Osteoblast (primary cell): ENCODE results near the gene ASPSCR1. TPM values are rescaled to one million over a fixed set of nuclear protein-coding genes. Genes with fewer than 3 reads are reported as not detected.

Experiments used
- DNase-seq: peaks from one replicate; pipeline ENCODE4 v3.0.0; 2011; ENCODE audit warnings: low spot score, mixed read lengths; ENCODE audit not compliant: insufficient read length; ENCODE audit errors: missing footprints
- H2AFZ ChIP-seq: 2 replicates; pipeline ENCODE4 v1.6.0; 2011; ENCODE audit warnings: mild to moderate bottlenecking, low read length
- H3K27ac ChIP-seq: 2 replicates; pipeline ENCODE4 v1.5.1; 2011; ENCODE audit warnings: mild to moderate bottlenecking, low read depth, low read length, moderate library complexity
- H3K27me3 ChIP-seq: 2 replicates; pipeline ENCODE4 v1.6.0; 2012; ENCODE audit warnings: mild to moderate bottlenecking, control low read depth, inconsistent platforms, low read length, moderate library complexity; ENCODE audit not compliant: insufficient read depth
- H3K36me3 ChIP-seq: 2 replicates; pipeline ENCODE4 v1.5.1; 2011; ENCODE audit warnings: mild to moderate bottlenecking, low read length, control low read depth, moderate library complexity; ENCODE audit not compliant: insufficient read depth
- H3K4me1 ChIP-seq: 2 replicates; pipeline ENCODE4 v1.5.1; 2011; ENCODE audit warnings: mild to moderate bottlenecking, low read length, control low read depth, moderate library complexity; ENCODE audit not compliant: insufficient read depth
- H3K4me2 ChIP-seq: 2 replicates; pipeline ENCODE4 v1.6.0; 2011; ENCODE audit warnings: mild to moderate bottlenecking, low read length; ENCODE audit not compliant: insufficient read depth
- H3K4me3 ChIP-seq: fragments of 200-600 bp; sonication (generic); 3 replicates; pipeline ENCODE4 v1.5.1; 2012; ENCODE audit warnings: mild to moderate bottlenecking, low read length, inconsistent platforms; ENCODE audit not compliant: insufficient read depth
- H3K79me2 ChIP-seq: 2 replicates; pipeline ENCODE4 v1.6.0; 2012; ENCODE audit warnings: mild to moderate bottlenecking, low read length, control low read depth, inconsistent platforms; ENCODE audit not compliant: insufficient read depth
- H3K9me3 ChIP-seq: 2 replicates; pipeline ENCODE4 v1.5.1; 2011; ENCODE audit warnings: low read depth, low read length, control low read depth
- H4K20me1 ChIP-seq: 2 replicates; pipeline ENCODE4 v1.6.0; 2012; ENCODE audit warnings: mild to moderate bottlenecking, low read length, control low read depth; ENCODE audit not compliant: insufficient read depth
- CTCF ChIP-seq: IDR thresholded peaks from 2 replicates; pipeline ENCODE4 v1.5.1; 2011; ENCODE audit warnings: mild to moderate bottlenecking, low read depth, low read length, moderate library complexity; ENCODE audit errors: extremely low read depth
- total RNA-seq: library from RNA; depleted of rRNA; stranded (reverse); fragments of >200 nt; gene quantifications from 2 replicates; pipeline ENCODE4 v1.2.3, GENCODE V29; 2012

ASPSCR1 gene
- total RNA-seq, 1 donor = 35.8 TPM

- H3K4me2 ChIP-seq = no peak overlapping the region
- H3K4me3 ChIP-seq = no peak overlapping the region
- no peak overlapping the region for H2AFZ ChIP-seq
- H3K79me2 ChIP-seq = no peaks in the 10 kb centered on the region
- peaks cover 2% of the 10 kb centered on the region for H4K20me1 ChIP-seq
- H3K27me3 ChIP-seq = no peaks in the 10 kb centered on the region
- H3K9me3 ChIP-seq = no peaks in the 10 kb centered on the region
- TF ChIP-seq CTCF = no peak
- H3K27ac ChIP-seq = no peak overlapping the region
- H3K36me3 ChIP-seq = no peaks in the 10 kb centered on the region
- peaks cover 7% of the 10 kb centered on the region for H3K4me1 ChIP-seq
- DNase-seq = no peak
Observed at GRCh38 chr17:82012640-82013295, 35.3 kb downstream of the ASPSCR1 start.

- Histone ChIP-seq H3K36me3 (no peaks in the 10 kb centered on the region), H3K4me1 (peaks cover under 1% of the 10 kb centered on the region), H3K27me3 (no peaks in the 10 kb centered on the region), H3K27ac (no peak overlapping the region), H2AFZ (no peak overlapping the region), H3K4me3 (no peak overlapping the region), H4K20me1 (peaks cover 2% of the 10 kb centered on the region), H3K9me3 (no peaks in the 10 kb centered on the region), H3K4me2 (no peak overlapping the region), H3K79me2 (no peaks in the 10 kb centered on the region)
- DNase-seq = peak; percentile 87
- TF ChIP-seq CTCF = no peak
Observed at GRCh38 chr17:82013341-82013740, 35.9 kb downstream of the ASPSCR1 start.

GRCh38 chr17:82013772-82014321 lies 36.4 kb downstream of the ASPSCR1 start:
- Histone ChIP-seq H4K20me1 (peaks cover 5% of the 10 kb centered on the region), H3K4me1 (no peaks in the 10 kb centered on the region), H2AFZ (no peak overlapping the region), H3K36me3 (no peaks in the 10 kb centered on the region), H3K9me3 (no peaks in the 10 kb centered on the region), H3K79me2 (no peaks in the 10 kb centered on the region), H3K4me2 (no peak overlapping the region), H3K27ac (no peak overlapping the region), H3K27me3 (no peaks in the 10 kb centered on the region), H3K4me3 (no peak overlapping the region)
- peak; percentile 91 for DNase-seq
- TF ChIP-seq CTCF = no peak

- H3K9me3 ChIP-seq = no peaks in the 10 kb centered on the region
- no peak for TF ChIP-seq CTCF
- no peaks in the 10 kb centered on the region for H3K79me2 ChIP-seq
- H3K4me3 ChIP-seq = no peak overlapping the region
- no peak overlapping the region for H3K27ac ChIP-seq
- no peaks in the 10 kb centered on the region for H3K27me3 ChIP-seq
- H3K4me2 ChIP-seq = no peak overlapping the region
- H3K4me1 ChIP-seq = no peaks in the 10 kb centered on the region
- DNase-seq = peak; percentile 86
- no peak overlapping the region for H2AFZ ChIP-seq
- H3K36me3 ChIP-seq = no peaks in the 10 kb centered on the region
- H4K20me1 ChIP-seq = peaks cover 4% of the 10 kb centered on the region
Observed at GRCh38 chr17:82014432-82014831, 37.0 kb downstream of the ASPSCR1 start.
